ENCODE data around the gene KPTN. TPM values are rescaled to one million over a fixed set of nuclear protein-coding genes. Genes with fewer than 3 reads are reported as not detected.

KPTN gene
- total and polyA plus RNA-seq, 2 of the 13 experiments (the other 11 are each of a cell fraction or from before 2014, with no cell fraction given) = 9.1 to 13.3 TPM

DNA sequence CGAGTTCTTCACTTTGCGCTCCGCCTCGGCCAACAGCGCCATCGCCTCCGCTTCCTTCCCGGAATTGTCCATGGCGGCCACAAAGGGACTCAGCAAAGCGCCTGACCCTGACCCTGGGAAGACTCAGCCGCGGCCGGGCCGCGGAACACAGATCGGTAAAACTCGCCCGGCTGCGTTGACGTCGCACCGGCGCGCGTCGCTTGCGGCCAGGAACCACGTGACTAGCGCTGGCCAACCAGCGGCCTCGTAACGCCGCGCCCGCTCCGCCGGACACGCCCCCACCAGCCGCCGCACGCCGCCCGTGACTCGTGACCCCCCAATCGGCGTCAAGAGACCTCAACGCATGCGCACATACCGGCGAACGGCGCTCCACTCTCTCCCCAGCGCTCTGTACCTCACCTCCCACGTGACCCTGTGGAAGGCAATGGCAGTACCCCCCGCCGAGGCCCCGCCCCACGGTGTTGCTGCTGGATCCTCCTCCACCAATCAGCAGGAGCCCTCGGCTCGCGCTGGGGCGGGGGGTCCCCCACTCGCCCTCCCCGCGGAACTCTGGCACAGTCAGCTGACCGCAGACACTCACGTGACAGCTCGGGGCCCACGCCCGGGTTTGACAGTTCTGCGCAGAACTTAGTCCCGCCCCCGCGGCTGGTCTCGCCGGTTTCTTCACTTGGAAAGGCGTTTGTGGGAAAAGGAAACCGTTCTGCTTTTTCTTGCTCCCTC, 31.0 kb upstream of the KPTN start, which contains the start of gene NAPA (continued):
- TF ChIP-seq, protein P1, sequence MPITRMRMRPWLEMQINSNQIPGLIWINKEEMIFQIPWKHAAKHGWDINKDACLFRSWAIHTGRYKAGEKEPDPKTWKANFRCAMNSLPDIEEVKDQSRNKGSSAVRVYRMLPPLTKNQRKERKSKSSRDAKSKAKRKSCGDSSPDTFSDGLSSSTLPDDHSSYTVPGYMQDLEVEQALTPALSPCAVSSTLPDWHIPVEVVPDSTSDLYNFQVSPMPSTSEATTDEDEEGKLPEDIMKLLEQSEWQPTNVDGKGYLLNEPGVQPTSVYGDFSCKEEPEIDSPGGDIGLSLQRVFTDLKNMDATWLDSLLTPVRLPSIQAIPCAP (CRISPR knock-in tag; IDR thresholded peaks at IDR 0.05; ENCODE audit: low read depth) = no peak
- peak; percentile 71; the same call in 1 of the 2 replicates for TF ChIP-seq ZNF766 (CRISPR knock-in tag; IDR thresholded peaks at IDR 0.05; ENCODE audit: borderline replicate concordance)
- TF ChIP-seq ZNF672 (CRISPR knock-in tag; IDR thresholded peaks at IDR 0.05) = no peak
- TF ChIP-seq SRSF4 (IDR thresholded peaks at IDR 0.05; ENCODE audit: low read depth, low read length, poor library complexity, severe bottlenecking) = no peak
- no peak for TF ChIP-seq ZNF160 (CRISPR knock-in tag; IDR thresholded peaks at IDR 0.05)
- no peak for TF ChIP-seq NPAS2 (CRISPR knock-in tag; IDR thresholded peaks at IDR 0.05; ENCODE audit: borderline replicate concordance)
- TF ChIP-seq, protein P2, sequence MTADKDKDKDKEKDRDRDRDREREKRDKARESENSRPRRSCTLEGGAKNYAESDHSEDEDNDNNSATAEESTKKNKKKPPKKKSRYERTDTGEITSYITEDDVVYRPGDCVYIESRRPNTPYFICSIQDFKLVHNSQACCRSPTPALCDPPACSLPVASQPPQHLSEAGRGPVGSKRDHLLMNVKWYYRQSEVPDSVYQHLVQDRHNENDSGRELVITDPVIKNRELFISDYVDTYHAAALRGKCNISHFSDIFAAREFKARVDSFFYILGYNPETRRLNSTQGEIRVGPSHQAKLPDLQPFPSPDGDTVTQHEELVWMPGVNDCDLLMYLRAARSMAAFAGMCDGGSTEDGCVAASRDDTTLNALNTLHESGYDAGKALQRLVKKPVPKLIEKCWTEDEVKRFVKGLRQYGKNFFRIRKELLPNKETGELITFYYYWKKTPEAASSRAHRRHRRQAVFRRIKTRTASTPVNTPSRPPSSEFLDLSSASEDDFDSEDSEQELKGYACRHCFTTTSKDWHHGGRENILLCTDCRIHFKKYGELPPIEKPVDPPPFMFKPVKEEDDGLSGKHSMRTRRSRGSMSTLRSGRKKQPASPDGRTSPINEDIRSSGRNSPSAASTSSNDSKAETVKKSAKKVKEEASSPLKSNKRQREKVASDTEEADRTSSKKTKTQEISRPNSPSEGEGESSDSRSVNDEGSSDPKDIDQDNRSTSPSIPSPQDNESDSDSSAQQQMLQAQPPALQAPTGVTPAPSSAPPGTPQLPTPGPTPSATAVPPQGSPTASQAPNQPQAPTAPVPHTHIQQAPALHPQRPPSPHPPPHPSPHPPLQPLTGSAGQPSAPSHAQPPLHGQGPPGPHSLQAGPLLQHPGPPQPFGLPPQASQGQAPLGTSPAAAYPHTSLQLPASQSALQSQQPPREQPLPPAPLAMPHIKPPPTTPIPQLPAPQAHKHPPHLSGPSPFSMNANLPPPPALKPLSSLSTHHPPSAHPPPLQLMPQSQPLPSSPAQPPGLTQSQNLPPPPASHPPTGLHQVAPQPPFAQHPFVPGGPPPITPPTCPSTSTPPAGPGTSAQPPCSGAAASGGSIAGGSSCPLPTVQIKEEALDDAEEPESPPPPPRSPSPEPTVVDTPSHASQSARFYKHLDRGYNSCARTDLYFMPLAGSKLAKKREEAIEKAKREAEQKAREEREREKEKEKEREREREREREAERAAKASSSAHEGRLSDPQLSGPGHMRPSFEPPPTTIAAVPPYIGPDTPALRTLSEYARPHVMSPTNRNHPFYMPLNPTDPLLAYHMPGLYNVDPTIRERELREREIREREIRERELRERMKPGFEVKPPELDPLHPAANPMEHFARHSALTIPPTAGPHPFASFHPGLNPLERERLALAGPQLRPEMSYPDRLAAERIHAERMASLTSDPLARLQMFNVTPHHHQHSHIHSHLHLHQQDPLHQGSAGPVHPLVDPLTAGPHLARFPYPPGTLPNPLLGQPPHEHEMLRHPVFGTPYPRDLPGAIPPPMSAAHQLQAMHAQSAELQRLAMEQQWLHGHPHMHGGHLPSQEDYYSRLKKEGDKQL (CRISPR knock-in tag; IDR thresholded peaks at IDR 0.05; ENCODE audit: low read depth) = no peak
- TF ChIP-seq SKI (IDR thresholded peaks at IDR 0.05; ENCODE audit: partially characterized antibody) = peak; percentile 74
- TF ChIP-seq, protein P3, sequence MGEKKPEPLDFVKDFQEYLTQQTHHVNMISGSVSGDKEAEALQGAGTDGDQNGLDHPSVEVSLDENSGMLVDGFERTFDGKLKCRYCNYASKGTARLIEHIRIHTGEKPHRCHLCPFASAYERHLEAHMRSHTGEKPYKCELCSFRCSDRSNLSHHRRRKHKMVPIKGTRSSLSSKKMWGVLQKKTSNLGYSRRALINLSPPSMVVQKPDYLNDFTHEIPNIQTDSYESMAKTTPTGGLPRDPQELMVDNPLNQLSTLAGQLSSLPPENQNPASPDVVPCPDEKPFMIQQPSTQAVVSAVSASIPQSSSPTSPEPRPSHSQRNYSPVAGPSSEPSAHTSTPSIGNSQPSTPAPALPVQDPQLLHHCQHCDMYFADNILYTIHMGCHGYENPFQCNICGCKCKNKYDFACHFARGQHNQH (CRISPR knock-in tag; IDR thresholded peaks at IDR 0.05) = peak; percentile 75
- TF ChIP-seq, protein P4, sequence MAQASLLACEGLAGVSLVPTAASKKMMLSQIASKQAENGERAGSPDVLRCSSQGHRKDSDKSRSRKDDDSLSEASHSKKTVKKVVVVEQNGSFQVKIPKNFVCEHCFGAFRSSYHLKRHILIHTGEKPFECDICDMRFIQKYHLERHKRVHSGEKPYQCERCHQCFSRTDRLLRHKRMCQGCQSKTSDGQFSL (CRISPR knock-in tag; IDR thresholded peaks at IDR 0.05) = 0 out of 2 replicates have a peak, but pooled peaks have one; percentile 17
- TF ChIP-seq FOSL1 (CRISPR knock-in tag; IDR thresholded peaks at IDR 0.05; ENCODE audit: borderline replicate concordance) = no peak
- no peak for TF ChIP-seq ZSCAN29 (CRISPR knock-in tag; conservative IDR thresholded peaks at IDR 0.05)
- no peak for TF ChIP-seq E2F2 (CRISPR knock-in tag; IDR thresholded peaks at IDR 0.05; ENCODE audit: borderline replicate concordance)
- TF ChIP-seq ONECUT2 (CRISPR knock-in tag; IDR thresholded peaks at IDR 0.05) = no peak
- no peak for TF ChIP-seq ZNF768 (CRISPR knock-in tag; IDR thresholded peaks at IDR 0.05)
- TF ChIP-seq HINFP (CRISPR knock-in tag; IDR thresholded peaks at IDR 0.05; ENCODE audit: low read depth) = no peak
